Activated naive CD4-positive, alpha-beta T cell treated with anti-CD3 and anti-CD28 coated beads, Interleukin-2, amount 50 U/mL, for 24 hours (primary cell): ENCODE measurements around the gene LRBA.
"Not testable (repeated sequence)": the region's sequence is repeated elsewhere in the genome, so short reads cannot be mapped to it uniquely, and the experiment has no call there.

Source experiments
- H3K27ac Mint-ChIP-seq: one replicate; pipeline ENCODE4 v1.8.0; 2021; ENCODE audit warnings: mild to moderate bottlenecking, mixed read lengths
- H3K27me3 Mint-ChIP-seq: one replicate; pipeline ENCODE4 v1.8.0; 2021; ENCODE audit warnings: mixed read lengths
- H3K36me3 Mint-ChIP-seq: one replicate; pipeline ENCODE4 v1.8.0; 2021; ENCODE audit warnings: mixed read lengths
- H3K4me1 Mint-ChIP-seq: one replicate; pipeline ENCODE4 v1.8.0; 2021; ENCODE audit warnings: mixed read lengths
- H3K4me3 Mint-ChIP-seq: one replicate; pipeline ENCODE4 v1.8.0; 2021; ENCODE audit warnings: mild to moderate bottlenecking, mixed read lengths
- H3K9me3 Mint-ChIP-seq: one replicate; pipeline ENCODE4 v1.8.0; 2021; ENCODE audit warnings: mixed read lengths

LRBA gene

DNA sequence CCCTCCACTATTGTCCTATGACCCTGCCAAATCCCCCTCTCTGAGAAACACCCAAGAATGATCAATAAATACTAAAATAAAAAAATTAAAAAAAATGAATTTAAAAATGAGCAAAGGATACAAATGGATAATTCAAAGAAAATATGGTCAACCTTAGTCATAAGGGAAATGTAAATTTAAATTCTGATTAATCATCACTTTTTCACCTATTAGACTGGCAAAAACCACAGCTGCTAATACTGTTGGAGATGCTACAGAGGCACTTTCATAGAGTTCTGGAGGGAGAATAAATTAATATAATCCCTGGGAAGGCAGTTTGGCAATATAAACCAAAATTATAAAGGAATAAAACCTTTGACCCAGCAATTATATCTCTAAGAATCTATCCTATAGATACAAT, 50.3 kb downstream of the LRBA start:
- Mint-ChIP-seq H3K4me1 (peaks cover 33% of the 10 kb centered on the region), H3K9me3 (peaks cover 6% of the 10 kb centered on the region), H3K4me3 (no peak overlapping the region), H3K36me3 (peaks cover 11% of the 10 kb centered on the region), H3K27ac (no peak overlapping the region), H3K27me3 (no peaks in the 10 kb centered on the region)

DNA sequence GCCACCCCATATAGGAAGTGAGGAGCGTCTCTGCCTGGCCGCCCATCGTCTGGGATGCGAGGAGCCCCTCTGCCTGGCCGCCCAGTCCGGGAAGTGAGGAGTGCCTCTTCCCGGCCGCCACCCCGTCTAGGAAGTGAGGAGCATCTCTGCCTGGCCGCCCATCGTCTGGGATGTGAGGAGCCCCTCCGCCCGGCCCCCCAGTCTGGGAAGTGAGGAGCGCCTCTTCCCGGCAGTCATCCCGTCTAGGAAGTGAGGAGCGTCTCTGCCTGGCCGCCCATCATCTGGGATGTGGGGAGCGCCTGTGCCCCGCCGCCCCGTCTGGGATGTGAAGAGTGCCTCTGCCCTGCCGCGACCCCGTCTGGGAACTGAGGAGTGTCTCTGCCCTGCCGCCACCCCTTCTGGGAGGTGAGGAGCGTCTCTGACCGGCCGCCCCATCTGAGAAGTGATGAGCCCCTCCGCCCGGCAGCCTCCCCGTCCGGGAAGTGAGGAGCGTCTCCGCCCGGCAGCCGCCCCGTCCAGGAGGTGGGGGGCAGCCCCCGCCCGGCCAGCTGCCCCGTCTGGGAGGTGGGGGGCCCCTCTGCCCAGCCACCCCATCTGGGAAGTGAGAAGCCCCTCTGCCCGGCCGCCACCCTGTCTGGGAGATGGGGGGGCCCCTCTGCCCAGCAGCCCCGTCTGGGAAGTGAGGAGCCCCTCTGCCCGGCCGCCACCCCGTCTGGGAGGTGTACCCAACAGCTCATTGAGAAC, 51.3 kb downstream of the LRBA start:
- H3K36me3 Mint-ChIP-seq, result peaks cover 11% of the 10 kb centered on the region
- H3K27ac Mint-ChIP-seq, H3K4me3 Mint-ChIP-seq, H3K9me3 Mint-ChIP-seq, H3K27me3 Mint-ChIP-seq: not testable (repeated sequence)
- peaks cover 28% of the 10 kb centered on the region for H3K4me1 Mint-ChIP-seq

DNA sequence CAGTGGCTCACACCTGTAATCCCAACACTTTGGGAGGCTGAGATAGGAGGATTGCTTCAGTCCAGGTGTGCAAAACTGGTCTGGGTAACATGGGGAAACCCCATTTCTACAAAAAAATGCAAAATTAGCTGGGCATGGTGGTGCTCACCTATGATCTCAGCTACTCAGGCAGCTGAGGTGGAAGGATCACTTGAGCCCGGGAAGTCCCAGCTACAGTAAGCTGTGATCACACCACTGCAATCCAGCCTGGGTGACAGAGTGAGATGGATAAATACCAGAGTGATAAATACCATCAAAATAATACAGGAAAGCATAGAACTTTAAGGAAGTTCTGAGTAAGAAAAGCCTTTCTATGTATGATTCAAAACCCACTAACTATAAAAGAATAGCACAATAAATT, 52.8 kb downstream of the LRBA start:
- Mint-ChIP-seq H3K9me3 (peaks cover 3% of the 10 kb centered on the region), H3K4me3 (no peak overlapping the region), H3K27ac (no peak overlapping the region), H3K4me1 (peaks cover 28% of the 10 kb centered on the region), H3K27me3 (no peaks in the 10 kb centered on the region), H3K36me3 (peaks cover 16% of the 10 kb centered on the region)

DNA sequence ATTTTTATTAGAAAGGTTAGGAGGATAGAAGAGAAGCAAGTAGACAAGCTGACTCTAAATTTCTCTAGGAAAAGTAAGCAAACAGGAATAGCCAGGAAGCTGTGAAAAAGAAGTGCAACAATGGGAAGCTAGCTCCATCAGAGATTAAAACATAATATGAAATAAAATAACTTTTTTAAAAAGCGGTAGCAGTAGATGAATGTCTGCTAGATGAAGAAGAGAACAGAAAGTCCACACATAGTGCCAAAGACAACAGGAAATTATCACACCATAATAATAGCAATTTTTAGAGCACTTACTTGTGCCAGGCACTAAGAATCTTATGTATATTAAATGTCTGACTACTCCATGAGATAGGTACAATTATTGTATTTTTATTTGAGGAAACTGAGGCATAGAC, 53.5 kb downstream of the LRBA start:
- Mint-ChIP-seq H3K36me3 (peaks cover 15% of the 10 kb centered on the region), H3K4me1 (peaks cover 29% of the 10 kb centered on the region), H3K9me3 (no peaks in the 10 kb centered on the region), H3K4me3 (no peak overlapping the region), H3K27ac (no peak overlapping the region), H3K27me3 (no peaks in the 10 kb centered on the region)

DNA sequence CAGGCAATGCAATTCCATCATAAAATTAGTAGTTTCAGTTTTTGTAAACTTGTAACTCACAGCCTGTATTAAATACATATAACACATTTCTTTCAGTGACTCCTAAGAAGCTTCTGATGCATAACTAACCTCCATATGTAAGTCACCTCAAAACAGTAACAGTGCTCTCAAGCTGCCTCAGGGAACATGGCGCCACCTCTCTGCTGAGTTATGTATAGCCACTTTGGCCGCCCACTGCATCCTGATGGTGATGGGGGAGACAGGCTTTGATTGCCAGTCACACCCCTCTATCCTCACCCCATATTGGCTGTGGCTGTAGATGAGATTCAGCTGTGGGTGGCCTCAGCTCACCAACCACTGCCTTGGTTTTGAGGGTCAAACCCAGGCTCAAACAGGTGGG, 54.3 kb downstream of the LRBA start:
- Mint-ChIP-seq H3K27ac (no peak overlapping the region), H3K27me3 (no peaks in the 10 kb centered on the region), H3K4me3 (no peak overlapping the region), H3K9me3 (no peaks in the 10 kb centered on the region), H3K36me3 (peaks cover 14% of the 10 kb centered on the region), H3K4me1 (peaks cover 36% of the 10 kb centered on the region)

DNA sequence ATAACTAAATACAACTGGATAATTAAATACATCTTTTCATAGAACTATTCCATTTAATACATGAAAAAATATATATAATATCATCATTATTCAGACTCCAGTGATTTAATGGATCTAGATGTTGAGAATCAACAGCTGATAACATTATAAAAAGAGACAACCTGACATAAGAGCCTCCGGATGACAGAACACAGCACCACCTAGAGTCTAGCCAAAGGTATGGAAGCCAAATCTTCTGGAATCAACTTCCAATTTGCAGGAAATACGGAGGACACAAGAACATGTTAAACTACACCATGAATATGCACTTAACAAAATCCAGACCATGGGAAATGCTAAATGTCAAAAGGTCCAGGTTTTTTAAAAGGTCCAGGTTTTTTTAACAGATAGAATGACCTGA, 55.0 kb downstream of the LRBA start:
- H3K4me1 Mint-ChIP-seq, result peaks cover 36% of the 10 kb centered on the region
- no peaks in the 10 kb centered on the region for H3K27me3 Mint-ChIP-seq
- no peak overlapping the region for H3K27ac Mint-ChIP-seq

DNA sequence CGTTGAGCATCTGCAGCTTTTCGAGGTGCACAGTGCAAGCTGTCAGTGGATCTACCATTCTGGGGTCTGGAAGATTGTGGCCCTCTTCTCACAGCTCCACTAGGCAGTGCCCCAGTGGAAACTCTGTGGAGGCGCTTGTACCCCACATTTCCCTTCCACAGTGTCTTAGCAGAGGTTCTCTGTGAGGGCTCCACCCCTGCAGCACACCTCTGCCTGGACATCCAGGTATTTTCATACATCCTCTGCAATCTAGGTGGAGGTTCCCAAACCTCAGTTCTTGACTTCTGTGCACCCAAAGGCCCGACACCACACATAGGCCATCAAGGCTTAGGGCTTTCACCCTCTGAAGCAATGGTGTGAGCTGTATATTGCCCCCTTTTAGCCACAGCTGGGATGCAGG, 57.1 kb downstream of the LRBA start:
- H3K9me3 Mint-ChIP-seq, H3K4me3 Mint-ChIP-seq, H3K27me3 Mint-ChIP-seq, H3K27ac Mint-ChIP-seq: not testable (repeated sequence)
- Mint-ChIP-seq H3K36me3 (peaks cover 12% of the 10 kb centered on the region), H3K4me1 (peaks cover 37% of the 10 kb centered on the region)

More for the DNA sequence above, 55.0 kb downstream of the LRBA start:
- Mint-ChIP-seq H3K36me3 (peaks cover 12% of the 10 kb centered on the region), H3K4me3 (no peak overlapping the region), H3K9me3 (no peaks in the 10 kb centered on the region)

DNA sequence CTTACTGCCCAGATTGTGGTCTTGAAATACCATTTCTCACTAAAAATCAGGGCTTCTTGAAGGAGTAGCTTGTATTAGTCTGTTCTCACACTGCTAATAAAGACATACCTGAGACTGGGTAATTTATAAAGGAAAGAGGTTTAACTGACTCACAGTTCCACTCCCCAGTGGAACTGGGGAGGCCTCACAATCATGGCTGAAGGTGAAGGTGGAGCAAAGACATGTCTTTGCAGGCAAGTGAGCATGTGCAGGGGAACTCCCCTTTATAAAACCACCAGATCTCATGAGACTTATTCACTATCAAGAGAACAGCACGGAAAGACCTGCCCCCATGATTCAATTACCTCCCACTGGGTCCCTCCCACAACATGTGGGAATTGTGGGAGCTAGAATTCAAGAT, 58.0 kb downstream of the LRBA start:
- H3K27ac Mint-ChIP-seq, H3K9me3 Mint-ChIP-seq, H3K4me3 Mint-ChIP-seq, H3K27me3 Mint-ChIP-seq: not testable (repeated sequence)
- peaks cover 43% of the 10 kb centered on the region for H3K4me1 Mint-ChIP-seq
- H3K36me3 Mint-ChIP-seq, result peaks cover 16% of the 10 kb centered on the region

DNA sequence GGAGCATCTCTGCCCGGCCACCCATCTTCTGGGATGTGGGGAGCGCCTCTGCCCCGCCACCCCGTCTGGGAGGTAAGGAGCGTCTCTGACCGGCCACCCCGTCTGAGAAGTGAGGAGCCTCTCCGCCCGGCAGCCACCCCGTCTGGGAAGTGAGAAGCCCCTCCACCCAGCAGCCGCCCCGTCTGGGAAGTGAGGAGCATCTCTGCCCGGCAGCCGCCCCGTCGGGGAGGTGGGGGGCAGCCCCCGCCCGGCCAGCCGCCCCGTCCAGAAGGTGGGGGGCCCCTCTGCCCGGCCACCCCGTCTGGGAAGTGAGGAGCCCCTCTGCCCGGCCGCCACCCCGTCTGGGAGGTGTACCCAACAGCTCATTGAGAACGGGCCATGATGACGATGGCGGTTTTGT, 61.2 kb downstream of the LRBA start:
- H3K4me1 Mint-ChIP-seq, result peaks cover 57% of the 10 kb centered on the region

DNA sequence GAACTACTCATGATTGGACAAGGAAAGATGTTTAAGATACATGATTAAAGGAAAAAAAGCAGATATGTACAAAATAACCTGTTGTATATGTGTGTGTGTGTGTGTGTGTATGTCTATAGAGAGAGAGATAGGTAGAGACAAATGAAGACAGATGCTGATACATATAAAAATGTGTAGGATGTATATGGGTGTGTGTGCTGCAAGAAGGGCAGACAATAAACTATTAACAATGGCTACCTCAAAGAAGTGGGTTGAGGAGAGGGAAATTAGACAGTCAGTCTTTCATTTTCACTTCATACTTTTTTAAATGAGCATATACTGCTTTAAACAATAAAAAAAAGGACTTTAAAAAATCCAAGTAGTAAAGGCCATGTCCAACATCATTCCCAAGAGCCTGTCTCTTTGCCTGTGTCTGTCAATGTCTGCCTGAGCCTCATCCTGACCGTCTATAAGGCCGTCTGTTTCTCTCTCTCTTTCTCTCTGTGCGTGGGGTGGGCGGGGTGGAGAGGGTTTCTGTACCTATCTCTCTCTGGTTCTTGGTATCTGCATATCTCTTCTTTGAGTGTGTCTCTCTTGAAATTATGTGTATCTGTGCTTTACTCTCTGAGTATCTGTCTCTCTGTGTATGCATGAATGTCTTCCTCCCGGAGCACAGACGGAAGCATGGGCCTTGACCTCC, 62.8 kb downstream of the LRBA start:
- H3K4me1 Mint-ChIP-seq, result peaks cover 65% of the 10 kb centered on the region
- no peak overlapping the region for H3K27ac Mint-ChIP-seq
- H3K36me3 Mint-ChIP-seq, result peaks cover 8% of the 10 kb centered on the region
- no peak overlapping the region for H3K4me3 Mint-ChIP-seq
- no peaks in the 10 kb centered on the region for H3K9me3 Mint-ChIP-seq
- no peaks in the 10 kb centered on the region for H3K27me3 Mint-ChIP-seq

More for the DNA sequence above, 61.2 kb downstream of the LRBA start:
- H3K27ac Mint-ChIP-seq, H3K4me3 Mint-ChIP-seq, H3K27me3 Mint-ChIP-seq, H3K9me3 Mint-ChIP-seq: not testable (repeated sequence)
- peaks cover 16% of the 10 kb centered on the region for H3K36me3 Mint-ChIP-seq

DNA sequence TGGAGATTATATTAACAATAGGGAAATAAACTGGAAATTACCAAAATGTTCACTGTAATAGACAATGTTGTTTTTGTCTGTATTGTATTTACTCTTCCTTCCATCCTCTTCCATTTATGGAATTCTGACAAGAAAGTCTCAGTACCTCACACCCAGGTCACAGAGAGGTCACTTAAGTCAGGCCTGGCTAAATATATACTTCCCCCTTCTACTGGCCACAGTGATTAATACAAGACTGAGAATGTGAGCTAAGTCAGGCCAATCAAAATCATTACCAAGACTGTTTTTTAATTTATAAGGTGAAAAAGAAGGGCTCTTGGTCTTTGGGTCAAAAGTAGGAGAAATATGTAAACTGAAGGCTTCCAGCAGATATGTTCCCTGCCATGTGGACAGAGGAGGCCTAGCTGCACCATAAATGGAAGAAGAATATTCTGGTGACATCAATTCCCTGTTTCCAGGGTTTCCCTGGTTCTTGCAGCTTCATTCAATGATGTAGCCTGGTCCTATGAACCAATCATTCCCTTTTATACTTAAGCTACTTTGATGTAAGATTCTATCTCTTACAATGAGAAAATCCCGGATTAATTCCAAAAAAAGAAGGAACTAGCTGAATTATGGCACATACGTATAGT, 64.3 kb downstream of the LRBA start:
- Mint-ChIP-seq H3K36me3 (peaks cover 5% of the 10 kb centered on the region), H3K9me3 (no peaks in the 10 kb centered on the region), H3K4me3 (no peak overlapping the region), H3K4me1 (peaks cover 61% of the 10 kb centered on the region), H3K27ac (no peak overlapping the region), H3K27me3 (no peaks in the 10 kb centered on the region)

DNA sequence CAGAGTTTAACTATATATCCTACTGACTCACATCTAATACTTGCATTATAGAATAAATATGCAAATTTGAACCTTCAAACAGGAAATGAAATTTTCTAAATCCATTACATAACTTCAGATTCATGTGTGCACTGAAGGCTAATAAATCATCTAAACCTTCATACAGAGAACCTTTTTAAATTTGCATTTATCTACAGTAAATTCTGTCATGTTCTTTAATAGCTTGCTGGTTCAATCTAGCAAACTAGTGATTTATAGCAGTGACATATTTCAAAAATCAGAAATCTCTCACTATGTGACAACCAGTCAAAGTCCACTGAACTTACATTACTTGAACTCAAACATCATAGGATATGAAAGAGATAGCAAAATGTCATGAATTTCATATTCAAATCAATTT, 65.1 kb downstream of the LRBA start:
- Mint-ChIP-seq H3K4me1 (peaks cover 62% of the 10 kb centered on the region), H3K9me3 (no peaks in the 10 kb centered on the region), H3K27me3 (no peaks in the 10 kb centered on the region), H3K27ac (no peak overlapping the region), H3K36me3 (peaks cover 5% of the 10 kb centered on the region), H3K4me3 (no peak overlapping the region)

DNA sequence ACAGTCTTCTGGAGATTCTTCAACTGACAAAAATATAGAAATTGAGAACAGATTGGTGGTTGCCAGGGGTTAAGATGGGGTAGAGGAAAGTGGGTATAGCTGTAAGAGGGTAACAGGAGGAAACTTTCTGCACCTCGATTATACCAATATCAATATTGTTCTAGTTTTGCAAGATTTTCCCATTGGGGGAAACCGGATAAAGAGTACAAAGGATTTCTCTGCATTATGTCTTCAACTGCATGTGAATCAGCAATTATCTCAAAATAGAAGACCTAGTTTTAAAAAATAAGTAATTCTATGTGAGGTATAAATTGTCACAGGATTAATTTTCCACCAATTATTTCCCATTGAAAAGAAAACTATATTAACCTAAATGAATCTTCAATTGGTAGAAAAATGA, 65.7 kb downstream of the LRBA start:
- H3K4me1 Mint-ChIP-seq, result peaks cover 68% of the 10 kb centered on the region
- H3K27ac Mint-ChIP-seq, result no peak overlapping the region
- H3K36me3 Mint-ChIP-seq, result peaks cover 5% of the 10 kb centered on the region
- no peak overlapping the region for H3K4me3 Mint-ChIP-seq
- H3K9me3 Mint-ChIP-seq, result no peaks in the 10 kb centered on the region
- H3K27me3 Mint-ChIP-seq, result no peaks in the 10 kb centered on the region

DNA sequence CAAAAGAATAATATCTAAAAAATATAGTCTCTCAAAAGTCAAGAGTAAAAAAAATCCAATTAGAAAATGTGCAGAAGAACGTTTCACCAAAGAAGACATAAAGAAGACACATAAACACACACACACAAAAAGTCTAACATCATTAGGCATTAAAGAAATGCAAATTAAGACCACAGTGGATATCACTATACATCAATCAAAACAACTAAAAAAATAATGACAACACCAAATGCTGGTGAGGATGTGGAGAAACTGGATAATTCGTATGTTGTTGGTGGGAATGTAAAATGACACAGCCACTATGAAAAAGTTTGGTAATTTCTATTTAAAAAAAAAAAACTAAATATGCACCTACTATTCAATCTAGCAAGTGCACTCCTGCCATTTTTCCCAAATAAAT, 66.4 kb downstream of the LRBA start:
- Mint-ChIP-seq H3K4me3 (no peak overlapping the region), H3K27ac (no peak overlapping the region), H3K4me1 (peaks cover 71% of the 10 kb centered on the region), H3K9me3 (no peaks in the 10 kb centered on the region), H3K27me3 (no peaks in the 10 kb centered on the region), H3K36me3 (peaks cover 5% of the 10 kb centered on the region)

DNA sequence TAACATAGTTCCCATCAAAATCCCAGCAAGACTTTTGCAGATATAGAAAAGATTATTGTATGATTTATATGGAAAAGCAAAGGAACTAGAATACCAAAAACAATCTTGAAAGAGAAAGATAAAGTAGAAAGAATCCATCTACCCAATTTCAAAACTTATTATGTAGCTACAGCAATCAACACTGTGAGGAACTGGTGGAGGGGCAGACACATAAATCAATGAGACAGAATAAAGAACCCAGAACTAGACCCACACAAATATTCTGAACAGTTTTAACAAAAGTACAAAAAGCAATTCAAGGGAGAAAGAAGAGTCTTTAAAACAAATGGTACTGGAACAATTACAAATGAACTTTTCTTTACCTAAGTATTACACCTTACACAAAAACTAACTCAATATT, 67.0 kb downstream of the LRBA start:
- peaks cover 7% of the 10 kb centered on the region for H3K36me3 Mint-ChIP-seq
- H3K27me3 Mint-ChIP-seq, result no peaks in the 10 kb centered on the region
- H3K4me3 Mint-ChIP-seq, result no peak overlapping the region
- no peaks in the 10 kb centered on the region for H3K9me3 Mint-ChIP-seq
- peaks cover 75% of the 10 kb centered on the region for H3K4me1 Mint-ChIP-seq
- no peak overlapping the region for H3K27ac Mint-ChIP-seq

DNA sequence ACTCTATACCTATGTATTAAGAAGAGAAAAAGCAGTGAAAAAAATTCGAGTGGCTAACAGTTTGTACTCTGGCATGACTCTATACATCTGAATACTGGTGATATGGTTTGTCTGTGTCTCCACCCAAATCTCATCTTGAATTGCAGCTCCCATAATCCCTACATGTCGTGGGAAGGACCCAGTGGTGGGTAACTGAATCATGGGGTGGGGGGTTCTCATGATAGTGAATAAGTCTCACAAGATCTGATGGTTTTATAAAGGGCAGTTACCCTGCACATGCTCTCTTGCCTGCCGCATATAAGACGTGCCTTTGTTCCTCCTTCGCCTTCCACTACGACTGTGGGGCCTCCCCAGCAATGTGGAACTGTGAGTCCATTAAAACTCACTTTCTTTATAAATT, 70.4 kb downstream of the LRBA start:
- Mint-ChIP-seq H3K27me3 (no peaks in the 10 kb centered on the region), H3K36me3 (peaks cover 7% of the 10 kb centered on the region), H3K4me3 (no peak overlapping the region), H3K27ac (no peak overlapping the region), H3K4me1 (peaks cover 71% of the 10 kb centered on the region), H3K9me3 (no peaks in the 10 kb centered on the region)
